NCI-H1694 treated with DMSO at 0.1 percent for 48 hours (cell line): ENCODE results near the gene COG5.
"Not testable (repeated sequence)": the region's sequence is repeated elsewhere in the genome, so short reads cannot be mapped to it uniquely, and the experiment has no call there.

Source experiments
- DNase-seq: peaks from one replicate; lab custom pipeline; 2025; lab: John Stamatoyannopoulos, UW

The COG5 gene

GRCh38 chr7:107228291-107228690, 335.4 kb downstream of the COG5 start:
- DNase-seq, result no peak

GRCh38 chr7:107224374-107225223, 339.1 kb downstream of the COG5 start:
- DNase-seq, result no peak

- not testable (repeated sequence) for DNase-seq
Measured at GRCh38 chr7:107220806-107221205, 342.9 kb downstream of the COG5 start.

GRCh38 chr7:107220356-107220755, 343.4 kb downstream of the COG5 start:
- no peak for DNase-seq

- no peak for DNase-seq
Measured at GRCh38 chr7:107219563-107220244, 344.0 kb downstream of the COG5 start.

GRCh38 chr7:107213945-107214344, 349.8 kb downstream of the COG5 start:
- DNase-seq, result no peak

GRCh38 chr7:107213193-107213788, 350.4 kb downstream of the COG5 start:
- no peak for DNase-seq

GRCh38 chr7:107212725-107213124, 351.0 kb downstream of the COG5 start:
- DNase-seq, result no peak

GRCh38 chr7:107210400-107210799, 353.3 kb downstream of the COG5 start:
- no peak for DNase-seq

- DNase-seq, result no peak
Measured at GRCh38 chr7:107209565-107209964, 354.2 kb downstream of the COG5 start.

- DNase-seq, result no peak
Measured at GRCh38 chr7:107208563-107208962, 355.2 kb downstream of the COG5 start.

GRCh38 chr7:107208024-107208521, 355.6 kb downstream of the COG5 start:
- DNase-seq, result no peak

- no peak for DNase-seq
Measured at GRCh38 chr7:107207459-107207858, 356.3 kb downstream of the COG5 start.

- DNase-seq, result no peak
Measured at GRCh38 chr7:107206706-107207105, 357.0 kb downstream of the COG5 start.

GRCh38 chr7:107206136-107206535, 357.6 kb downstream of the COG5 start:
- DNase-seq, result no peak

- no peak for DNase-seq
Measured at GRCh38 chr7:107203607-107204006, 360.1 kb downstream of the COG5 start.

GRCh38 chr7:107201795-107202450, 361.8 kb downstream of the COG5 start:
- peak; percentile 81 for DNase-seq

GRCh38 chr7:107196834-107197610, 366.7 kb downstream of the COG5 start:
- no peak for DNase-seq

GRCh38 chr7:107194052-107194451, 369.7 kb downstream of the COG5 start:
- no peak for DNase-seq

- DNase-seq, result no peak
Measured at GRCh38 chr7:107190090-107190489, 373.6 kb downstream of the COG5 start.

- no peak for DNase-seq
Measured at GRCh38 chr7:107187774-107188173, 375.9 kb downstream of the COG5 start.
